T-helper 2 cell treated with Interferon-gamma antibody and Interleukin-4, amounts not matched to agents 5 μg/mL and 100 μg/mL, for 36 hours (primary cell): ENCODE measurements around the gene SNX11.
"Not testable (repeated sequence)": the region's sequence is repeated elsewhere in the genome, so short reads cannot be mapped to it uniquely, and the experiment has no call there.

Source experiments
- DNase-seq: peaks from one replicate; pipeline ENCODE4 v3.0.0; 2021; ENCODE audit warnings: low spot score
- H3K27ac Mint-ChIP-seq: one replicate; pipeline ENCODE4 v1.8.0; 2021; ENCODE audit warnings: mild to moderate bottlenecking, mixed read lengths
- H3K27me3 Mint-ChIP-seq: one replicate; pipeline ENCODE4 v1.8.0; 2021; ENCODE audit warnings: low read depth, mixed read lengths
- H3K36me3 Mint-ChIP-seq: one replicate; pipeline ENCODE4 v1.8.0; 2021; ENCODE audit warnings: low read depth, mixed read lengths
- H3K4me1 Mint-ChIP-seq: one replicate; pipeline ENCODE4 v1.8.0; 2021; ENCODE audit warnings: low read depth, mixed read lengths
- H3K4me3 Mint-ChIP-seq: one replicate; pipeline ENCODE4 v1.8.0; 2022; ENCODE audit warnings: mild to moderate bottlenecking, moderate library complexity, mixed read lengths
- H3K9me3 Mint-ChIP-seq: one replicate; pipeline ENCODE4 v1.8.0; 2021; ENCODE audit warnings: mixed read lengths

The SNX11 gene

DNA sequence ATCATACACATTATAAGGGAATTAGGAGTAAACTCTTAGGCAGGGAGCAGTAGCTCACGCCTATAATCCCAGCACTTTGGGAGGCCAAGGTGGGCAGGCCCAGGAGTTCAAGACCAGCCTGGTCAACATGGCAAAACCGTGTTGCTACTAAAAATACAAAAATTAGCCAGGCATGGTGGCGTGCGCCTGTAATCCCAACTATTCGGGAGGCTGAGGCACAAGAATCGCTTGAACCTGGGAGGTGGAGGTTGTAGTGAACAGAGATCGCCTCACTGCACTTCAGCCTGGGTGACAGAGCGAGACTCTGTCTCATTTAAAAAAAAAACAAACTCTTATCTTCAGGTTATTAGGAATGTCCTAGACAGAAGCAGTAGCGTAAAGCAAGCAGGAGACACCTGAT lies 34.8 kb upstream of the SNX11 start:
- peaks cover 36% of the 10 kb centered on the region for H3K36me3 Mint-ChIP-seq
- H3K27me3 Mint-ChIP-seq, H3K9me3 Mint-ChIP-seq, H3K4me3 Mint-ChIP-seq, DNase-seq, H3K27ac Mint-ChIP-seq, H3K4me1 Mint-ChIP-seq: not testable (repeated sequence)

- H3K36me3 Mint-ChIP-seq, result peaks cover 32% of the 10 kb centered on the region
- not testable (repeated sequence) for H3K27ac Mint-ChIP-seq
Observed at GRCh38 chr17:48073566-48074094, 33.9 kb upstream of the SNX11 start.

GRCh38 chr17:48074322-48075081 lies 33.1 kb upstream of the SNX11 start:
- Mint-ChIP-seq H3K36me3 (peaks cover 29% of the 10 kb centered on the region), H3K4me3 (no peak overlapping the region), H3K4me1 (peaks cover 2% of the 10 kb centered on the region), H3K9me3 (no peaks in the 10 kb centered on the region), H3K27ac (no peak overlapping the region), H3K27me3 (no peaks in the 10 kb centered on the region)
- DNase-seq, result peak; percentile 53

More at GRCh38 chr17:48073566-48074094, 33.9 kb upstream of the SNX11 start:
- not testable (repeated sequence) for H3K4me1 Mint-ChIP-seq, H3K4me3 Mint-ChIP-seq, DNase-seq, H3K9me3 Mint-ChIP-seq, H3K27me3 Mint-ChIP-seq

- H3K4me1 Mint-ChIP-seq, H3K4me3 Mint-ChIP-seq, H3K27me3 Mint-ChIP-seq, H3K27ac Mint-ChIP-seq, DNase-seq, H3K9me3 Mint-ChIP-seq: not testable (repeated sequence)
- H3K36me3 Mint-ChIP-seq, result peaks cover 21% of the 10 kb centered on the region
Observed at GRCh38 chr17:48077152-48077551, 30.4 kb upstream of the SNX11 start.

- Mint-ChIP-seq H3K27me3 (no peaks in the 10 kb centered on the region), H3K9me3 (no peaks in the 10 kb centered on the region), H3K27ac (no peak overlapping the region), H3K4me1 (peaks cover 9% of the 10 kb centered on the region), H3K4me3 (no peak overlapping the region), H3K36me3 (no peaks in the 10 kb centered on the region)
- DNase-seq, result no peak
Observed at GRCh38 chr17:48081858-48082257, 25.7 kb upstream of the SNX11 start.

- Mint-ChIP-seq H3K36me3 (no peaks in the 10 kb centered on the region), H3K27me3 (no peaks in the 10 kb centered on the region), H3K4me3 (no peak overlapping the region), H3K9me3 (no peaks in the 10 kb centered on the region), H3K27ac (no peak overlapping the region), H3K4me1 (peaks cover 9% of the 10 kb centered on the region)
- no peak for DNase-seq
Observed at GRCh38 chr17:48084932-48085331, 22.6 kb upstream of the SNX11 start.

DNA sequence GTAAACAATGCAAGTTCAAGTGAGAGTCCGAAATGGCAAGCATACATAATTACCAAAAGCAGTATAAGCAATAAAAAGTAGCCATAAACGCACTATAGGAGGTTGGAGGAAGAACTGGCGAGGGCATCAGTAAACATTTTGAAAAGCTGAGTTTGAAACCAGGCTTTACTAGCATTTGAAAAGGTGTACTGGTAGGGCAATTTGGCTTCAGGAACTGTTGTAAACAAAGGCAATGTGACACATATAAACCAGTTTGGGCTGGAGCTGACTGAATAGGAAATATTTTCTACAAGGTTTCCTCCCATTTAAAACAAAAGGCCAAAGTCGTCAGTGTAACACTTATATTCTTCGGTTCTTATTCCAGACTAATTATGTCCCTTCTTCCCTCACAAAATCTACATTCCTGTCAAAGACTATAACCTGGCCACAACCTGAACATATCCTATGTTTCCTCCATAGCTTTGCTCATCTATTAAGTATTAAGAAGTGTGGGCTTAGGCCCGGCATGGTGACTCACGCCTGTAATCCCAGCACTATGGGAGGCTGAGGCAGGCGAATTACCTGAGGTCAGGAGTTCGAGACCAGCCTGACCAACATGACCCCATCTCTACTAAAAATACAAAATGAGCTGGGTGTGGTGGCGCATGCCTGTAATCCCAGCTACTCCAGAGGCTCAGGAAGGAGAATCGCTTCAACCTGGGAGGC lies 14.1 kb upstream of the SNX11 start:
- no peaks in the 10 kb centered on the region for H3K4me1 Mint-ChIP-seq
- H3K9me3 Mint-ChIP-seq, result no peaks in the 10 kb centered on the region
- H3K27me3 Mint-ChIP-seq, result no peaks in the 10 kb centered on the region
- H3K36me3 Mint-ChIP-seq, result peaks cover 12% of the 10 kb centered on the region
- no peak overlapping the region for H3K4me3 Mint-ChIP-seq
- no peak for DNase-seq
- no peak overlapping the region for H3K27ac Mint-ChIP-seq

DNA sequence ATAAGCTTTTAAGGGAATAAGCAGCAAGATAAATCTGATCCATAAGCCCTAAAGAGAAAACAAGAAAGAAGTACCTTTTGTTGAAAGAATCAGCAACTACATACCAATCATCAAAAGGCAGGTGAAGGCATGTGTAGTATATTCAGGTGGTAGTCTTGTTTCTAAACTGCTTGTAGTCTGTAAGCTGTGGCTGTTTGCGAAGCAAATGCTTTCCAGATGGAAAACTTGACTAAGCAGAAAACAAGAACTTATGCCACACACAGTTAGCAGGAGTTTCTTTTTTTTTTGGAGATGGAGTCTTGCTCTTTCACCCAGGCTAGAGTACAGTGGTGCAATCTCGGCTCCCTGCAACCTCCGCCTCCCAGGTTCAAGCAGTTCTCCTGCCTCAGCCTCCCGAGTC lies 12.0 kb upstream of the SNX11 start:
- no peaks in the 10 kb centered on the region for H3K9me3 Mint-ChIP-seq
- H3K4me1 Mint-ChIP-seq, result peaks cover 7% of the 10 kb centered on the region
- peaks cover 13% of the 10 kb centered on the region for H3K36me3 Mint-ChIP-seq
- H3K27me3 Mint-ChIP-seq, result no peaks in the 10 kb centered on the region
- no peak for DNase-seq
- H3K4me3 Mint-ChIP-seq, result no peak overlapping the region
- no peak overlapping the region for H3K27ac Mint-ChIP-seq

GRCh38 chr17:48100160-48100559 lies 7.4 kb upstream of the SNX11 start:
- peak overlapping the region; percentile 97 for H3K4me3 Mint-ChIP-seq
- no peak for DNase-seq
- H3K27me3 Mint-ChIP-seq, result no peaks in the 10 kb centered on the region
- peaks cover 8% of the 10 kb centered on the region for H3K36me3 Mint-ChIP-seq
- peaks cover 4% of the 10 kb centered on the region for H3K9me3 Mint-ChIP-seq
- no peak overlapping the region for H3K27ac Mint-ChIP-seq
- H3K4me1 Mint-ChIP-seq, result peaks cover 32% of the 10 kb centered on the region

DNA sequence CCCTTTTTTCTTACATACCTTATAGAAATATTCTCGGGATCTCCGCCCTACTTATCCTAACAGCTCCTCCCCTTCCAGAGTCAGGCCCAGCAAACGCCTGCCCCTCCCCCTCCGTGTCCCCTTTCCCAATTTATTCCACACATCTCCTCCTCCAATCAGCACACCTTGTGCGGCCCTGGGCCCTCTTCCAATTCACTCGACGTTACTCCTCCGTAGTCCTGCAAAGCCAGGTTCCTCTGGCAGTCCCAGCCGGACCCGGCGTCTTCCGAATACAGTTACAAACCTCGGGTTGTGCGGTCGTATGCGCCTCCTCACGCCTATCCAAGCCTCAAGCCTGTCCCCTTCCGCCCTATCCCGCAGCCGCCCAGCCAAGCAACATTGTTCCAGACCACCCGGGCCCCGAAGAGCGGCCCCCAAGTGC lies 7.0 kb upstream of the SNX11 start:
- Mint-ChIP-seq H3K27me3 (no peaks in the 10 kb centered on the region), H3K27ac (peak overlapping the region; percentile 88)

DNA sequence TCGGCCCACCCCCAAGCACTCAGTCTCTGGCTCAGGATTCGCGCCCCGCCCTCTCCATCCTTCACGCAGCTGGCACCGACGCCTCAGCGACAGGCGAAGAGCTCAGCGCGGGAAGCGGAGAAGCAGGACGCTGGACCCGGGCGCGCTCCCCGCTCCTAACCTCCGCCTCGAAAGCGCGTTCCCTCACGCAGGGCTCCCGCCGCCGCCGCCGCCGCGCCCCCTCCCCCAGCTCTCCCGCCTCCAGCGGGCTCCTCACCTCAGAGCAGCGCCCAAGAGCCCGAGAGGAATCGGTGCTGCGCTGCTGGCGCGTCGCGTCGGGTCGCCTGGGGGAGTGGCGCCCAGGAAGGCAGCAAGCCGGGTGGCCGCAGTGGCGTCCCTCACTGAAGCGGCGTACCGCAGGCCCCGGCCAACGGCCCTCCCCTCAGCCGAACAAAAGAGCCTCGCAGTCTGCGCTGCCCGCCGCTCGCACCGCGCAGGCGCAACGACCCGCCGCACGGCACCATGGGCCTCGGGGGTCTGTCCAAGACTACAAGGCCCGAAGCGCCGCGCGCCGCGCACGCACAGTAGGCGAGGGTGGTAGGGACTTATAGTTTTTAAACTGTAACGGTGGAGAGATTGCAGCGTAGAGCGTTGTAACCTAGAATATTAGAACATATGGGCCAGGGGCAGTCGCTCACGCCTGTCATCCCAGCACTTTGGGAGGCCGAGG lies 6.4 kb upstream of the SNX11 start, which contains the start of gene CBX1:
CBX1 (minus strand) TSS at position 467 of the 709 bp plus-strand sequence. CDS start 24,474 bp downstream, outside the sequence.
- DNase-seq, result peak; percentile 96
- Mint-ChIP-seq H3K4me1 (peaks cover 32% of the 10 kb centered on the region), H3K27ac (peak within 1 kb of the TSS; percentile 88), H3K36me3 (peaks cover 6% of the 10 kb centered on the region), H3K9me3 (peaks cover 4% of the 10 kb centered on the region), H3K27me3 (no peaks in the 10 kb centered on the region), H3K4me3 (peak within 1 kb of the TSS; percentile 97)

More for the DNA sequence above, 7.0 kb upstream of the SNX11 start:
- peaks cover 32% of the 10 kb centered on the region for H3K4me1 Mint-ChIP-seq
- H3K36me3 Mint-ChIP-seq, result peaks cover 6% of the 10 kb centered on the region
- no peak for DNase-seq
- H3K9me3 Mint-ChIP-seq, result peaks cover 4% of the 10 kb centered on the region
- peak overlapping the region; percentile 97 for H3K4me3 Mint-ChIP-seq

DNA sequence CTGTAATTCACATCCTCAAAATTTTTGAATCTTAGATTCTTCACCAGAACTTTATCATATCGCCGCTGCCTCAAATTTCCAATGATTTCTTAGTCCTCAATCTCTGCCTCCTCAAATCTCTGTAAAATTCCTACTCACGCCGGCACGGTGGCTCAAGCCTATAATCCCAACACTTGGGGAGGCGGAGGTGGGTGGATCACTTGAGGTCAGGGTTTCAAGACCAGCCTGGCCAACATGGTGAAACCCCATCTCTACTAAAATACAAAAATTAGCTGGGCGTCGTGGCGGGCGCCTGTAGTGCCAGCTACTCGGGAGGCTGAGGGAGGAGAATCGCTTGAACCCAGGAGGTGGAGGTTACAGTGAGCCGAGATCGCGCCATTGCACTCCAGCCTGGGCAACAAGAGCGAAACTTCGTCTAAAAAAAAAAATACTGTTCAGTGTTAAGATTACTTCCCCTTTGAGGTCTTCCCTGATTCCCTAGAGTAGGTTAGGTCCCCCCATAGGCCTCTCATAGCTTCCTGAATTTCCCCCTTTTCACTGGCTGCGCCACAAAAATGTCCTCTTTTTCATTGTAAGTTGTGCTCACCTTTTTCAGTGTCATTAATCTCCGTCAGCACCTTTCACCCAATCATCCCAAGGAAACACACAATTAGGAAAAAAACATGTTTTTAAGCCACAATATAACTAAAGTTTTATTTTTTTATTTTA lies 5.4 kb upstream of the SNX11 start:
- Mint-ChIP-seq H3K27ac (peak overlapping the region; percentile 78), H3K27me3 (no peaks in the 10 kb centered on the region), H3K9me3 (peaks cover 4% of the 10 kb centered on the region), H3K4me1 (peaks cover 38% of the 10 kb centered on the region), H3K4me3 (peak overlapping the region; percentile 71), H3K36me3 (peaks cover 6% of the 10 kb centered on the region)
- DNase-seq, result no peak
